Fibroblast of lung (primary cell): ENCODE data around the gene ZNF600. TPM values are rescaled to one million over a fixed set of nuclear protein-coding genes. Genes with fewer than 3 reads are reported as not detected.
"Not testable (repeated sequence)": the region's sequence is repeated elsewhere in the genome, so short reads cannot be mapped to it uniquely, and the experiment has no call there.

Experiments
- DNase-seq, 2 donors: peaks; one replicate each; pipeline versions ENCODE4 v3.0.0 to v3.0.0-alpha.2; 2010; ENCODE audit warnings: low read depth in 2 of 2
- H2AFZ ChIP-seq: 2 replicates; pipeline ENCODE4 v1.5.1; 2012; ENCODE audit warnings: low read length, control low read depth, inconsistent platforms
- H3K27ac ChIP-seq: 2 replicates; pipeline ENCODE4 v1.5.1; 2011; ENCODE audit warnings: low read length, control low read depth; ENCODE audit not compliant: insufficient read depth
- H3K27me3 ChIP-seq: 2 replicates; pipeline ENCODE4 v1.5.1; 2011; ENCODE audit warnings: mild to moderate bottlenecking, low read length; ENCODE audit not compliant: control insufficient read depth, insufficient read depth
- H3K36me3 ChIP-seq: 2 replicates; pipeline ENCODE4 v1.5.1; 2011; ENCODE audit warnings: low read length; ENCODE audit not compliant: control insufficient read depth, insufficient read depth
- H3K4me1 ChIP-seq: 2 replicates; pipeline ENCODE4 v1.5.1; 2011; ENCODE audit warnings: low read length; ENCODE audit not compliant: control insufficient read depth, insufficient read depth; ENCODE audit errors: extremely low read depth
- H3K4me2 ChIP-seq: 2 replicates; pipeline ENCODE4 v1.5.1; 2011; ENCODE audit warnings: low read length, control low read depth; ENCODE audit not compliant: insufficient read depth; ENCODE audit errors: extremely low read depth
- H3K4me3 ChIP-seq, 4 experiments: fragments of 200-600 bp in 1 of 4; sonication (generic) in 1 of 4; replicated peaks in 1 of 4; 2 replicates each; pipeline ENCODE4 v1.5.1; 2011 to 2016; ENCODE audit warnings: low read length in 4 of 4, low read depth in 3 of 4, mild to moderate bottlenecking in 3 of 4, control low read depth in 2 of 4, inconsistent platforms in 1 of 4, mixed read lengths in 1 of 4; ENCODE audit not compliant: insufficient read depth in 1 of 4; ENCODE audit errors: control extremely low read depth in 1 of 4
- H3K79me2 ChIP-seq: 2 replicates; pipeline ENCODE4 v1.5.1; 2012; ENCODE audit warnings: mild to moderate bottlenecking, low read length, inconsistent platforms; ENCODE audit not compliant: control insufficient read depth, insufficient read depth
- H3K9ac ChIP-seq: 2 replicates; pipeline ENCODE4 v1.5.1; 2011; ENCODE audit warnings: mild to moderate bottlenecking, low read length, control low read depth; ENCODE audit not compliant: insufficient read depth
- H3K9me3 ChIP-seq: 2 replicates; pipeline ENCODE4 v1.5.1; 2012; ENCODE audit warnings: low read depth, low read length; ENCODE audit not compliant: control insufficient read depth, insufficient read depth
- H4K20me1 ChIP-seq: 2 replicates; pipeline ENCODE4 v1.5.1; 2011; ENCODE audit warnings: low read length; ENCODE audit not compliant: control insufficient read depth, insufficient read depth; ENCODE audit errors: extremely low read depth
- EZH2 ChIP-seq: IDR thresholded peaks from 2 replicates; pipeline ENCODE4 v1.5.1; 2012; ENCODE audit warnings: low read length, control low read depth, mild to moderate bottlenecking; ENCODE audit errors: missing control alignments
- polyA plus RNA-seq, 2 donors: library from polyadenylated mRNA; depleted of rRNA in 1 of 2; stranded (reverse) in 1 of 2; unstranded in 1 of 2; fragments of >200 nt; gene quantifications; 2 replicates each; pipeline ENCODE4 v1.2.1, GENCODE V29; 2011 to 2012; ENCODE audit warnings: missing spikeins in 1 of 2
- total RNA-seq: library from RNA; depleted of rRNA; stranded (reverse); fragments of >200 nt; gene quantifications from 2 replicates; pipeline ENCODE4 v1.2.1, GENCODE V29; 2014
- TF ChIP-seq, protein P1 (sequence below), 2 donors: IDR thresholded peaks in 1 of 2; conservative IDR thresholded peaks in 1 of 2; 1 replicate in 1 of 2; 2 replicates in 1 of 2; pipeline ENCODE4 v1.5.1; 2011 to 2012; ENCODE audit warnings: low read length in 2 of 2, control low read depth in 1 of 2, inconsistent platforms in 1 of 2, low read depth in 1 of 2, mild to moderate bottlenecking in 1 of 2

The ZNF600 gene
- total and polyA plus RNA-seq, 2 donors (not counting 1 experiment from before 2014, with no cell fraction given), result 2.7 to 5.0 TPM

DNA sequence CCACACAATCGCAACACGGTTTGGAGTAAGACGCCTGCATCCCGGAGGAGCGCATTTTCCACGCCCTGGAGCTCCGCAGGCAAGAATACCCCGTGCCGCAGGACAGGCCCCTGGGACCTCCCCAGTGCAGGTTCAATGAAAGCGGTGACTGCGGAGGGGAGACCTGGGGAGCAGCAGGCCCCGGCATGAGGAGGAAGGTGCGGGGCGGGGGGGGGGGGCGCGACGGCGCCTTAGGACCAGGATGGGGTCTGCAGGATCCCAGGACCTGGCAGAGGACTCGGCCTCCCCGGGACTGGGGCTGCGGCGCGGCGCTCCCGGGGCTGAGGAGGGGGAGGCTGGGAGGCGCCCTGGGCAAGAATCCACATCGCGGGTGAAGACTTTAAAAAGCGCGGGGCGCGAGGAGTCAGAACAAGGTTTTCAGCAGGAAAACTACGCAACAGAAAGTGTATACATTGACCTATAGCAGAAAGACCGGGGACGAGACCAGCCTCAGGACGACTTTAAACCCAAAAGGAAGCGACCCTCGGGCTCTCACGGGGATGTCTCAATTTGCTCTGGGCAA is 52.2 kb downstream of the ZNF600 start:
- Histone ChIP-seq H3K9ac (peak overlapping the region; percentile 75), H3K27ac (peak overlapping the region; percentile 52), H3K9me3 (no peaks in the 10 kb centered on the region), H2AFZ (peak overlapping the region; percentile 19), H3K4me3 (peak overlapping the region; percentile 57 to 93 (median 70)), H3K4me1 (no peaks in the 10 kb centered on the region), H3K79me2 (no peaks in the 10 kb centered on the region), H3K27me3 (no peaks in the 10 kb centered on the region), H3K4me2 (peak overlapping the region; percentile 79), H3K36me3 (no peaks in the 10 kb centered on the region), H4K20me1 (no peaks in the 10 kb centered on the region)
- TF ChIP-seq, protein P1, sequence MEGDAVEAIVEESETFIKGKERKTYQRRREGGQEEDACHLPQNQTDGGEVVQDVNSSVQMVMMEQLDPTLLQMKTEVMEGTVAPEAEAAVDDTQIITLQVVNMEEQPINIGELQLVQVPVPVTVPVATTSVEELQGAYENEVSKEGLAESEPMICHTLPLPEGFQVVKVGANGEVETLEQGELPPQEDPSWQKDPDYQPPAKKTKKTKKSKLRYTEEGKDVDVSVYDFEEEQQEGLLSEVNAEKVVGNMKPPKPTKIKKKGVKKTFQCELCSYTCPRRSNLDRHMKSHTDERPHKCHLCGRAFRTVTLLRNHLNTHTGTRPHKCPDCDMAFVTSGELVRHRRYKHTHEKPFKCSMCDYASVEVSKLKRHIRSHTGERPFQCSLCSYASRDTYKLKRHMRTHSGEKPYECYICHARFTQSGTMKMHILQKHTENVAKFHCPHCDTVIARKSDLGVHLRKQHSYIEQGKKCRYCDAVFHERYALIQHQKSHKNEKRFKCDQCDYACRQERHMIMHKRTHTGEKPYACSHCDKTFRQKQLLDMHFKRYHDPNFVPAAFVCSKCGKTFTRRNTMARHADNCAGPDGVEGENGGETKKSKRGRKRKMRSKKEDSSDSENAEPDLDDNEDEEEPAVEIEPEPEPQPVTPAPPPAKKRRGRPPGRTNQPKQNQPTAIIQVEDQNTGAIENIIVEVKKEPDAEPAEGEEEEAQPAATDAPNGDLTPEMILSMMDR (conservative IDR thresholded peaks at IDR 0.05 in 1 of 2, IDR thresholded peaks at IDR 0.05 in 1 of 2; ENCODE audit: low read depth in 1 of 2, low read length in 2 of 2), result no peak
- no peak for TF ChIP-seq EZH2
- DNase-seq, result peak in 1 of 2 donors; percentile 22

DNA sequence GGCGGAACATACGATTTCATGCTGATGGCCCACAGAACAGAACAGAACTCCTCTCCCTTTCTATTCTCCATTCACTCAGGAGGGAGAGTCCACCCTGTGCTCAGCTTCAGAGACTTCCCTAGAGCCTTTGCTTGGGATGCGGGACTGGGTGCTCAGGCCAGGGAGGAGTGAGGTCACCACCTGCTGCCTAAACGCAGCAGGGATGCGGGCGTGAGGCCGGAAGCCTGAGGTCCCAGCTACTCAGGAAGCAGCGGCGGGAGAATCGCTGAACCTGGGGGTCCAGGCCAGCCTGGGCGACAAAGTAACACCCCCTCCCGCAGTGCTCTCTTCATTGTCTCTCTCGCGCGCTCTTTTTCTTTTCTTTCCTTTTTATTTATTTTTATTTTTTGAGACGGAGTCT is 60.5 kb downstream of the ZNF600 start:
- H3K9ac ChIP-seq, H3K27me3 ChIP-seq, H4K20me1 ChIP-seq, DNase-seq, H3K4me3 ChIP-seq, H3K79me2 ChIP-seq, H3K27ac ChIP-seq, H3K9me3 ChIP-seq, H3K4me2 ChIP-seq, H3K36me3 ChIP-seq, H3K4me1 ChIP-seq, H2AFZ ChIP-seq: not testable (repeated sequence)

DNA sequence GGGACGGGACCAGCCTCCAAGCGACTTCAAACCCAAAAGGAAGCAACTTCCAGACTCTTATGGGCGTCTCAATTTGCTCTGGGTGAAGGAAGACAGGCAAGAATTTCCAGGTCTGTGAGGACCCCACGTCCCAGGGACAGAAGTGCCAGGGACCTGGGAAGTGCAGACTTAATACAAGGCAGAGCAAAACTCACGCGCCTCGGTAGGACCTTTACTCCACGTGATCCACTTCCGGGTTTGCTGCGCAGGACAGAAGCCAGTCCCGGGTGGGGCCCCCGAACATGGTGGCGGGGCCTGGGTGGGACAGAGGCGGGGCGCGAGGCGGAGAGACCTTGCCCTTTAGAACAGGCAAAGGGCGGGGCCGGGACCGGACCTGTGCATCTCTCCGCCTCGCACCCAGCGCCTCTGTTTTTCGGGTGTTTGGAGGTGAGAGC is 61.0 kb downstream of the ZNF600 start:
- TF ChIP-seq, protein P1 (conservative IDR thresholded peaks at IDR 0.05 in 1 of 2, IDR thresholded peaks at IDR 0.05 in 1 of 2; ENCODE audit: low read depth in 1 of 2, low read length in 2 of 2), result no peak
- no peak for TF ChIP-seq EZH2
- Histone ChIP-seq H3K36me3 (peaks cover 2% of the 10 kb centered on the region), H3K9me3 (no peaks in the 10 kb centered on the region), H3K9ac (no peak overlapping the region), H4K20me1 (no peaks in the 10 kb centered on the region), H3K27ac (no peak overlapping the region), H3K27me3 (no peaks in the 10 kb centered on the region), H3K4me3 (no peak overlapping the region), H2AFZ (no peak overlapping the region), H3K4me1 (peaks cover 3% of the 10 kb centered on the region), H3K4me2 (no peak overlapping the region), H3K79me2 (no peaks in the 10 kb centered on the region)
- no peak for DNase-seq
